GM18517 (cell line): ENCODE data around the gene NAV2.

Experiments
- ATAC-seq: cut with Tn5 transposase; IDR thresholded peaks from one replicate; pipeline ENCODE4 v1.9.1; 2021; ENCODE audit warnings: mild to moderate bottlenecking, moderate library complexity; ENCODE audit not compliant: unreplicated experiment

NAV2 gene

DNA sequence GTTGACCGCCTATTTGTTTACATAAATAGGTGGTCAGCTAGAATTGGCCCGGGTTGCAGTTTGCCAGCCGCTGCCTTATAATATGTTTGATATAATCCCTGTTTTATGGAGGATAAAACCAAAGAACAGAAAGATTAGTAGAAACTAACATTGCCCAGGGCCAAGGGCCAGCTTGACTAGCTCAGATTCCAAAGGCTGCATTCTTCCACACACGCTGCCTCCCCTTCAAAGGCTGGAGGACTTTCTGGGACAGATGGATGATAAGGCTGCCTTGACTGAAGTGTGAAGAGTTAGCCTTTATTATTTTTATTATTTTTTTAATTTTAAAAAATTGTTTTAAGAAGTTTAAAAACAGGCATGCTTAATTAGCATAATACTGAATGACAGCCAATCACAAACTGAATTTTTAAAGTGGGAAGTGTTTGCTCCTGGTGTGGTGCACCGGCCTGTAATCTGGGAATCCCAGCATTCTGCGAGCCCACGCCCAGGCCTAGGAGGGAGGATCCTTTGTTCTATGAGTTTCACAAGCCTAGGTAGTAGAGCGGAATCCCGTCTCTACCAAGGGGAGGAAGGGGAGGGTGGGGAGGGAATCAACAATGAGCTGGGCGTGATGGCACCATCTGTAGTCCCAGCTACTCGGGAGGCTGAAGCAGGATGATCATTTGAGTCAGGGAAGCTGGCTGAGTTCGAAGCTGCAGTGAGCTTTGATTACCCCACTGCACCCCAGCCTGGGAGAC lies 114.9 kb downstream of the NAV2 start:
- no peak for ATAC-seq

GRCh38 chr11:19828382-19829108 lies 115.9 kb downstream of the NAV2 start:
- ATAC-seq = no peak

GRCh38 chr11:19829109-19829837 lies 116.6 kb downstream of the NAV2 start:
- ATAC-seq = no peak

DNA sequence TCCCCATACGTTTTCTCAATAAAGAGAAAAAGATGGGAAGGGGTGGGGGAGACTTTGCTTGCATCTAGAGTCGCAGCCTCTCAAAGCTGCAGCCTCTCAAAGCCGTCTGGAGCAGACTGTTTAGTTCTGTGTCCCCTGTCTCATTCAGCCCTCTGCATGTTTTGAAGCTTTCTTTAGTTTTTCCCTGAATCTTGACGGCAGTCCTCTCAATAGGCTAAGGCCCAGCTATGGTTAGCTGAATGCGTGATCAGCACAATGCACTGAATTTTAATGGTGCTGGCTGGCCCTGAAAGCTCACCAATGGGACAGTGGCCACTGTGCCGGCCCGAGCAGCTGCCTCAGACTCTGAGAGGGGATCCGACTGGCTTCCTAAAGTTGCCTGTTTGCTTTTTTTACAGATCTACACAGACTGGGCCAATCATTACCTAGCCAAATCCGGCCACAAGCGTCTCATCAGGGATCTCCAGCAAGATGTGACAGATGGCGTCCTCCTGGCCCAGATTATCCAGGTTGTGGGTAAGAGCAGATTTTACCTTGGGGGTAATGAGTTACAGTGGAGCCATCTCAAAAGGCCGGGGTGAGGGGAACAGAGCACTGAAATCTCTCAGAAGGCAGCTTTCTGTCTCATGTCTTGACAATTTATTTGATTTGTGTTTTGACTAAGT lies 119.6 kb downstream of the NAV2 start:
- no peak for ATAC-seq

GRCh38 chr11:19832901-19833300 lies 120.3 kb downstream of the NAV2 start:
- no peak for ATAC-seq

- ATAC-seq = no peak
Observed at GRCh38 chr11:19834771-19835170, 122.1 kb downstream of the NAV2 start.

DNA sequence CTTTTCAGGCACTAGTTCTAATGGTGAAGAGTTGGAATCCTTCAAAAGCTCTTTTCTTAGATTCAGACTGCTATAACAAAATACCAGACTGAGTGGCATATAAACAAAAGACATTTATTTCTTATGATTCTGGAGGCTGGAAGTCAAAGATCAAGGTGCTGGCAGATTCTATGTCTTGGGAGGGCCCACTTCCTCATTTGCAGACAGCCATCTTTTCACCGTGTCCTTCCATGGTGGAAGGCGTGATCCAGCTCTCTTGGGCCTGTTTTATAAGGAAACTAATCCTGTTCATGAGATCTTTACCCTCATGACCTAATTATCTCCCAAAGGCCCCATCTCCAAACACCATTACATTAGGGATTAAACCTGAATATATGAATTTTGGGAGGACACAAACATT lies 124.0 kb downstream of the NAV2 start:
- ATAC-seq = no peak

GRCh38 chr11:19838994-19839768 lies 126.5 kb downstream of the NAV2 start:
- ATAC-seq = no peak

GRCh38 chr11:19840961-19841360 lies 128.3 kb downstream of the NAV2 start:
- no peak for ATAC-seq

- no peak for ATAC-seq
Observed at GRCh38 chr11:19842505-19842904, 129.9 kb downstream of the NAV2 start.

- no peak for ATAC-seq
Observed at GRCh38 chr11:19843079-19843478, 130.4 kb downstream of the NAV2 start.

GRCh38 chr11:19844012-19844411 lies 131.4 kb downstream of the NAV2 start:
- ATAC-seq = no peak

GRCh38 chr11:19844806-19845205 lies 132.2 kb downstream of the NAV2 start:
- no peak for ATAC-seq

GRCh38 chr11:19845626-19846025 lies 133.0 kb downstream of the NAV2 start:
- no peak for ATAC-seq

GRCh38 chr11:19846654-19847305 lies 134.1 kb downstream of the NAV2 start:
- ATAC-seq = no peak

- no peak for ATAC-seq
Observed at GRCh38 chr11:19848219-19848618, 135.6 kb downstream of the NAV2 start.

DNA sequence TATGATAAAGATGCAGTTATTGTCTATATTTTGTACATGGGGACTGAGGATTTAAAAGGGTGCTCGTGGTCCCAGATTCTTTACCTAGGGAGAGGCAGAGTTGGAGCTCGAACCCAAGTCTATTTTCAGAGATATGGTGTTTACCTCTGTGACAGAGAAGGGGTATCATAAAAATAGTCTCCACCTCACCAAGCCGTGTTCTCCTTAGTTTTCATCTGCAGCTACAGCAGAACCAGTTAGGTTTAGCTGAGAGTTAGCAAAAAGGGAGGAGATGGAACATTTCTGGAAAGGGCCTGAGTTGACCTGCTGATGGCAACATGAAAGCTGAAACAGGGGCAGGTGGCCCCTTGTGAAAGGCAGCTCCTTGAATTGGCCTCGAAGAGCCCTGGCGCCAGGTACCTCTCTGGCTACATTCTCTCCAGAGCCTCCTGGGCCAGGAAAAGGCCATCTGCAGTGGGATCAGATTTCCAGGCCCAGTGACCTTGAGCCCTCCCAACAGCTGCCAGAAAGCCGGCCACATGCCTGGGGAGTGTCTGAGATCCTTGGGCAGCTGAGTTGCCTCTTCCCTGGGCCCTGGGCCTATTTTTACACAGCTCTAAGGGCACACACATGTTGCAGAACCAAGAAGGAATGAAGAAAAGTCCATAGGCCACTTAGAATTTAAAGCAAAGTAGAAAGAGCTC lies 136.6 kb downstream of the NAV2 start:
- no peak for ATAC-seq

DNA sequence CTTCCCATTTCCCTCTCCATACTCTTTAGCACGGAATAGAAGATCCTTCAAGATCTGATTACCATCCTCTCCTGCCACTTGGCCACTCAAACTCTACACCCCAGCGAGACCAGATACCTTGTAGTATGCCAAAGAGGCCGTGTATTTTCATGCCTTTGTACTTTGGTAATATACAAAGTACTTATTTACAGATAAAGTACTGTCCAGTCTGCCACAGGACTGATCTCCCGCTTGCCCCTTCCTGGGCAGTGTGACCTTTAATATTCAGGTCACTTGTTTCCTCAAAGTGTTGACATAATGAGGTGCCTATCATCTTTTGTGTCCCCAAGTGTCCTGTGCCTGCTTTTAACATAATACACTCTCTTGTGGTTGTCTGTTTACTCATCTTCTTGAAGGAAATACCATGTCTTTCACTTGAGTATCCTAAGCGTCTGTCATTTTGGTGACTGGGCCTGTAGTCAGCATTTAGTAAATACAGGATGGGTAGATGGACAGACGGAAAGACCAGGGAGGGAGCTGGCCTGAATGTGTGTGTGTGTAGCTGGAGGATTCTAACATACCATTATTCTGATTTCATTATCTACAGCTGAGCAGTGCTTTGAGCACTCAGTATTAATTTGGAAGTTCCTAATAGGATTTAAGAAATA lies 137.4 kb downstream of the NAV2 start:
- ATAC-seq = no peak

- ATAC-seq = no peak
Observed at GRCh38 chr11:19852288-19852687, 139.7 kb downstream of the NAV2 start.
